Osteocyte (in vitro differentiated cells): ENCODE data around the gene GNAZ. TPM values are rescaled to one million over a fixed set of nuclear protein-coding genes. Genes with fewer than 3 reads are reported as not detected.

Experiments used
- DNase-seq: peaks from one replicate; pipeline ENCODE4 v3.0.0; 2021; ENCODE audit warnings: mixed read lengths; ENCODE audit not compliant: unreplicated experiment; ENCODE audit errors: extremely low spot score
- H3K27ac Mint-ChIP-seq: one replicate; pipeline ENCODE4 v1.8.0; 2021; ENCODE audit warnings: mild to moderate bottlenecking, mixed read lengths; ENCODE audit not compliant: unreplicated experiment
- H3K27me3 Mint-ChIP-seq: one replicate; pipeline ENCODE4 v1.8.0; 2021; ENCODE audit warnings: mixed read lengths; ENCODE audit not compliant: unreplicated experiment
- H3K36me3 Mint-ChIP-seq: one replicate; pipeline ENCODE4 v1.8.0; 2021; ENCODE audit warnings: mixed read lengths; ENCODE audit not compliant: unreplicated experiment
- H3K4me1 Mint-ChIP-seq: one replicate; pipeline ENCODE4 v1.8.0; 2021; ENCODE audit warnings: mixed read lengths; ENCODE audit not compliant: unreplicated experiment
- H3K4me3 Mint-ChIP-seq: one replicate; pipeline ENCODE4 v1.8.0; 2021; ENCODE audit warnings: mild to moderate bottlenecking, moderate library complexity, mixed read lengths; ENCODE audit not compliant: unreplicated experiment
- H3K9me3 Mint-ChIP-seq: one replicate; pipeline ENCODE4 v1.8.0; 2021; ENCODE audit warnings: mixed read lengths; ENCODE audit not compliant: unreplicated experiment
- total RNA-seq: library from RNA; stranded (reverse); gene quantifications from 2 replicates; pipeline ENCODE4 v1.2.1, GENCODE V29; 2021
- TF ChIP-seq, protein P1 (sequence below): fragments of 200-600 bp; sonication (generic); IDR thresholded peaks from 2 replicates; pipeline ENCODE4 v1.5.0; 2021; ENCODE audit warnings: antibody characterized with exemption, mild to moderate bottlenecking, moderate library complexity

The GNAZ gene
- total RNA-seq, 1 donor from 2014 or later: 2.9 TPM

DNA sequence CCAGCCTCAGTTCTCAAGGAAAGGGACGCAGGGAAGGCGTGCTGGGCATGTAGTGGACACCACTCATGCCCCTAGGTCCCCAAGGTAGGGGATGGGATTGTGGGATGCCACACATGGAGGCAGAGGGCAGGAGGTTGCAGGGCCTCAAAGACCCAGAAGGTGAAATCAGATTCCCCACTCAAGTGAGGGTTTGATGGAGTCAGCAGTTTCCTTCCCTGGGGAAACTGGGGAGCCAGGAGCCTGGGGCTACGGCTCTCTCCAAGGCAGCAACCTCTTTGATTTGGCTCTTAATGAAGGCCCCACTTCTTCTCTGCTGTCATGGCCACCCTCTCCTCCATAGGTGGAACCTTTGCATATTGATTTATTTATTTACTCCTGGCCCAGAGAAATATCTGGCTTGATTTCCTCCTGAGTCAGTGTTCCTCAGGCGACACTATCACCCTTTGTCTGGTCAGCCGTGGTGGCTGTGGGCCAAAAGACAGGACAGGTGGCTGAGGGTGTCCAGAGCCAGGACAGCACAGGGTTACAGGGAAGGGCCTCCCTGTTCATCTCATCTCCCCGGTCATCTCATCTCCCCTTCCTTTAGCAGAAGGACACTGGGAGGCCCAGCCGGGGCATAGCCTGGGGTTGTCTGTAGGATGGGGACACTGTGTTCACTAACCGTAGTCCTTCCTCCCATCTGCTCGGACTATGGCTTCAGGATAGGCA is 9.6 kb downstream of the GNAZ start:
- H3K4me1 Mint-ChIP-seq: peaks cover 7% of the 10 kb centered on the region
- no peaks in the 10 kb centered on the region for H3K9me3 Mint-ChIP-seq
- TF ChIP-seq, protein P1, sequence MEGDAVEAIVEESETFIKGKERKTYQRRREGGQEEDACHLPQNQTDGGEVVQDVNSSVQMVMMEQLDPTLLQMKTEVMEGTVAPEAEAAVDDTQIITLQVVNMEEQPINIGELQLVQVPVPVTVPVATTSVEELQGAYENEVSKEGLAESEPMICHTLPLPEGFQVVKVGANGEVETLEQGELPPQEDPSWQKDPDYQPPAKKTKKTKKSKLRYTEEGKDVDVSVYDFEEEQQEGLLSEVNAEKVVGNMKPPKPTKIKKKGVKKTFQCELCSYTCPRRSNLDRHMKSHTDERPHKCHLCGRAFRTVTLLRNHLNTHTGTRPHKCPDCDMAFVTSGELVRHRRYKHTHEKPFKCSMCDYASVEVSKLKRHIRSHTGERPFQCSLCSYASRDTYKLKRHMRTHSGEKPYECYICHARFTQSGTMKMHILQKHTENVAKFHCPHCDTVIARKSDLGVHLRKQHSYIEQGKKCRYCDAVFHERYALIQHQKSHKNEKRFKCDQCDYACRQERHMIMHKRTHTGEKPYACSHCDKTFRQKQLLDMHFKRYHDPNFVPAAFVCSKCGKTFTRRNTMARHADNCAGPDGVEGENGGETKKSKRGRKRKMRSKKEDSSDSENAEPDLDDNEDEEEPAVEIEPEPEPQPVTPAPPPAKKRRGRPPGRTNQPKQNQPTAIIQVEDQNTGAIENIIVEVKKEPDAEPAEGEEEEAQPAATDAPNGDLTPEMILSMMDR: no peak
- H3K4me3 Mint-ChIP-seq: no peak overlapping the region
- no peaks in the 10 kb centered on the region for H3K36me3 Mint-ChIP-seq
- no peak overlapping the region for H3K27ac Mint-ChIP-seq
- no peak for DNase-seq
- no peaks in the 10 kb centered on the region for H3K27me3 Mint-ChIP-seq

DNA sequence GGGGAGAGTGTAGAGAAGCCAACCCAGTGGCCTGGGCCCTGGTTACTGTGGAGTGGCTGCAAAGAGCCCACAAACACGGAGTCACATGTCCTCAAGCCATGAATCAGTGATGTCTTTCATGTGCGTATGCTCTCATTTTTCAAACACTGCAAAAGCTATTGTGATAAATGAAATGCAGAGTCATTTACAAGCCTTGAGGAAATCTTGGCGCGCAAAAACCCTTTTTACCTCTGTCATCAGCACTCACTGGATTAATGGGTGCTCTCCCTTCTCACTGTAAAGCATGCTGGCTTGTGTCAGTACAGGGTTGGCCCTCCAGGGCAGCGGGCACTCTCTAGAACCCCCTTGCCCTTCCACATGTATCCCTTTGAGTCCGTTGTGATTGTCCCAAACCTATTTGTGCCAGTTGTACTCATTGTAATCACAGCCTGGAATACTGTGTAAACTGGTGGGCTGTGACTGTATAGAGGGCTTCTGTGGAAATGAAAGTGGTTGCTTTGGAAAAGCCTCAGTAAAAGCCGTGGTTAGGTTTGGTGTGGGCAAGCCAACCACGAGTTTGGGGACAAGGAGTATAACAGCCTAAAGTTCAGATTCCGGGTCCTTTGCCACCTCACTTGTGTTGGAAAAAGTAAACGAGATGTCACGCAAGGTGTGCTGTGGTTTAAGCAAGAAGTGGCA is 10.4 kb downstream of the GNAZ start:
- no peak for DNase-seq
- Mint-ChIP-seq H3K9me3 (no peaks in the 10 kb centered on the region), H3K4me1 (peaks cover 7% of the 10 kb centered on the region), H3K27me3 (no peaks in the 10 kb centered on the region), H3K4me3 (no peak overlapping the region), H3K36me3 (no peaks in the 10 kb centered on the region), H3K27ac (no peak overlapping the region)
- TF ChIP-seq, protein P1: no peak

DNA sequence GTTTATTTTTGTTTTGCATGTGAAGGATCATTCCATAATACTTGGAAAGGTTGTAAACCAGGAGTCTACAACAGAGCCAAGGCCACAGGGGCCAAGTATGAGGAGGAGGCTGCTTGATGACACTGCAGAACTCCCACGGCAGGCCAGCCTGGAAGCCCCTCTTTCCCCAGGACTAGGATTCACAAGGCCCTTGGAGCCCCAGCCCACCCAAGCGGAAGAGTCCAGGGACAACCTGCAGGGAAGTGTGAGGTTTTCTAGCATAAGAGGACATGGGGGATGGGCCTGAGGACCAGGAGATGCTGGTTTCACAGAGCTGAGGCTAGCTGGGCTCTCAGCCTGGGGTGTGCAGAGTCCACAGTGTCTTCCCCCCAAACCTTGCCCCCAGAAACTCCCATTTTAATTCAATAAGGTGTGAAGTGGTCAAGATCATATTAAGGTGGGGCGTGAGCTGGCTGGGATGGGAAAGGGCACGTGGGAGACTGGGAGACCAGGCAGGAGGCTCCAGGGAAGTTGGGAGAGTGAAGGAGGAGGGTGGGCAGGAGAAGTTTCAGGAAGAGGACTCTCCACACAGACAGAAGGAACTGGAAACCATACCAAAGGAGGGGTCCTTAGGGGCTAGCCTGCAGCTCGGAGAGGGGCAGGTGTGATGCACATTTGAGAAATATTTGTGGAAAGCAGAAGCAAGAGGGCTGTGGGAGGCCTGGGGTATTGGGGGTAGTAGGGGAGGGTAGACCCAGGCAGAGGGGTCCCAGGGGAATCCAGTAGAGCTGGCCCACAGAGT is 12.4 kb downstream of the GNAZ start:
- peaks cover 6% of the 10 kb centered on the region for H3K4me1 Mint-ChIP-seq
- no peaks in the 10 kb centered on the region for H3K27me3 Mint-ChIP-seq
- H3K27ac Mint-ChIP-seq: no peak overlapping the region
- H3K36me3 Mint-ChIP-seq: no peaks in the 10 kb centered on the region
- TF ChIP-seq, protein P1: no peak
- no peak for DNase-seq
- H3K4me3 Mint-ChIP-seq: no peak overlapping the region
- H3K9me3 Mint-ChIP-seq: no peaks in the 10 kb centered on the region

DNA sequence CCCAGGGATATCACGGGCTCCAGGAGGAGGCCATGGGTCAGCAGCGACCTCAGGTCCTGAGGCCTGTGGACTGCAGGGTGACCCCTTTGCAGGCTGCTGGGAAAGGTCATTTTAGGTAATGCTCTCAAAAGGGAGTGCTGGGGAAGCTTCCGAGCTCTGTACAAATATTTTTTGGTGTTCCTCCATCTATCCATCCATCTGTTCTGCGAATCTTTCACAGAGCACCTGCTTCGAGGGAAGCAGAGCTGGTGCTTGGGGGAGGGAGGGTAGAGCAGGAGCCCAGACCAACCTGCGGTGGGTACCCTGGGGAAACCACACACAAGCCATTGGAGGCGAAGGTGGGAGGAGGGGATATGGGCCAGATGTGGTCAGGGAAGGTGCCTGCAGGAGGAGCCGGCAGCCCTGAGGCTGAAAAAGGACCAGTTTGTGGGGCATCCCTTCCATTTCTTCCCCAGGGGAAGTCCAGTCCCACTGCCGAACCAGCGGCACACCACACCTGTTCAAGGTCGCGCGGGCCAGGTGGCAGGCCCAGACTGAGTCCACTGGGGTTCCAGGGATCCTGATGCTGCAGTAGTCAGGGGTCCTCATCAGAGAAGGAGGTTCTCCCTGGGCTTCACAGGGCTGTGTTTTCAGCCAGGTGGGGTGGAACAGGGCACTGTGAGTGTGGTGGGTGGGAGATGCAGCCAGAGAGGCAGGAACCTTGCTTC is 13.1 kb downstream of the GNAZ start:
- H3K4me1 Mint-ChIP-seq: no peaks in the 10 kb centered on the region
- no peak overlapping the region for H3K4me3 Mint-ChIP-seq
- TF ChIP-seq, protein P1: no peak
- no peaks in the 10 kb centered on the region for H3K36me3 Mint-ChIP-seq
- no peaks in the 10 kb centered on the region for H3K9me3 Mint-ChIP-seq
- H3K27ac Mint-ChIP-seq: no peak overlapping the region
- no peaks in the 10 kb centered on the region for H3K27me3 Mint-ChIP-seq
- no peak for DNase-seq
